Nephron (organoid): ENCODE data around the gene FREY1.

ENCODE experiments used
- H3K27ac Mint-ChIP-seq, 3 experiments: 2 replicates each; pipeline ENCODE4 v1.8.0; 2020; ENCODE audit warnings: mixed read lengths in 3 of 3, mild to moderate bottlenecking in 2 of 3, moderate library complexity in 1 of 3
- H3K27me3 Mint-ChIP-seq: 2 replicates; pipeline ENCODE4 v1.8.0; 2021; ENCODE audit warnings: low read depth, mild to moderate bottlenecking, moderate library complexity, mixed read lengths
- H3K36me3 Mint-ChIP-seq: 2 replicates; pipeline ENCODE4 v1.8.0; 2020; ENCODE audit warnings: low read depth, mixed read lengths
- H3K4me1 Mint-ChIP-seq: 2 replicates; pipeline ENCODE4 v1.8.0; 2020; ENCODE audit warnings: mixed read lengths
- H3K4me3 Mint-ChIP-seq, 3 experiments: 2 replicates each; pipeline ENCODE4 v1.8.0; 2020; ENCODE audit warnings: mild to moderate bottlenecking in 3 of 3, mixed read lengths in 3 of 3, moderate library complexity in 2 of 3
- H3K9me3 Mint-ChIP-seq: 2 replicates; pipeline ENCODE4 v1.8.0; 2020; ENCODE audit warnings: mixed read lengths
- CTCF ChIP-seq, 3 experiments: fragments of 200-600 bp; sonication (generic); IDR thresholded peaks; one replicate each; pipeline ENCODE4 v1.5.0; 2021; ENCODE audit warnings: antibody characterized with exemption in 3 of 3; ENCODE audit not compliant: unreplicated experiment in 3 of 3

Gene FREY1

DNA sequence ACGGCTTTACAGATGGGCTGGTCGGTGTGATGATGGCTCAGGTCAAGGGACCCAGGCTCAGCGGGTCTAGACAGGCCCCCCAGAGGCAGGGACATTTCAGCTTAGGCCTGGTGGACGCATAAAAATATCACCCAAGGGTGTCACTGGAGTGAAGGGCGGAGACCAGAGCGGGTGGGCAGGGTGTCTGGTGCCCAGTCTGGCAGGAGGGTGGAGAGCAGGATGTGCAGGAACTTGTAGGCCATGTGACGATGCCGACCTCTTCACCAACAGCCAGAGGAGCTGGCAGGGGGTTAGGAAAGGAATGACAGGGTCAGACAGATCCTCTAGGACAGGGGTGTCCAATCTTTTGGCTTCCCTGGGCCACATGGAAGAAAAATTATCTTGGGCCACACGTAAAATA, 17.1 kb downstream of the FREY1 start:
- Mint-ChIP-seq H3K9me3 (no peaks in the 10 kb centered on the region), H3K27me3 (peaks cover 32% of the 10 kb centered on the region), H3K4me3 (no peak overlapping the region), H3K27ac (no peak overlapping the region), H3K4me1 (peaks cover 13% of the 10 kb centered on the region), H3K36me3 (no peaks in the 10 kb centered on the region)
- no peak for TF ChIP-seq CTCF (IDR thresholded peaks at IDR 0.05; ENCODE audit: unreplicated experiment in 3 of 3)

DNA sequence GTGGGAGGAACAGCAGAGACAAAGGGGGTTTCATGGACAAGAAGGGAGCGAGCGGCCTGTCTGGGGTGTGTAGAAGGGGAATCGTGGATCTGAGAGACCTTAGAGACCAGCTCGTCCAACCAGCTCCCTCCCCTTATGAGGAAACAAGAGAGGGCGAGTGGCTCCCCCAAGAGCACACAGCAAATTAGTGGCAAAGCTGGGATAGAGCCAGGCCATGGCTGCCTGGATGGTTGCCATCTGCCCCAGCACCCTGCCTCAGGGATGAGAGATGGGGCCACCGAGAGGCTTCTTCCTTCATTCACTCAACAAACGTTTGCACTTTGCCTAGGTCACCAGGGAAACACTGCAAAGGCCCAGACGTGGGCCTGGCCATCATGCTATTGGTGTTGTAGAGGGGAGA, 17.5 kb downstream of the FREY1 start:
- H3K4me1 Mint-ChIP-seq = peaks cover 9% of the 10 kb centered on the region
- H3K27ac Mint-ChIP-seq = no peak overlapping the region
- peaks cover 36% of the 10 kb centered on the region for H3K27me3 Mint-ChIP-seq
- no peak overlapping the region for H3K4me3 Mint-ChIP-seq
- no peak for TF ChIP-seq CTCF (IDR thresholded peaks at IDR 0.05; ENCODE audit: unreplicated experiment in 3 of 3)
- no peaks in the 10 kb centered on the region for H3K36me3 Mint-ChIP-seq
- no peaks in the 10 kb centered on the region for H3K9me3 Mint-ChIP-seq

DNA sequence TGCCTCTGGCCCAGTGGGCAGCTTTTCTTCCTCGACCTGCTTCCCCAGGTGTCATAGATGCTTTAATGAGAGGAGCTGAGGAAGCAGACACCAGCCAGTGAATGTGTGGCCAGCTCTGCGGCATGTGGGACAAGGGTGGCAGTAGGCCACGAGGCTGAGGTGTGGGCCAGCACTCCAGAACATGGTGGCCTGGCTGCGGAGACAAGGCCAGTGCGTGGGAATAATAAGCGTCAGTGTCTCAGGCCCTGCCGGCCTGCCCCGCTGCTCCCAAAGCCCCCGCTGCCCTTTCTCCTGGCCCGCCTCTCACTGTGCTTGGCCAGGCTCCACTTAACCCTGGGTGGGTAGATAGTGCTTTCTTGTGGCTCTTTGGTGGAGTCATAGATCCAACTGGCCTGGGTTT, 19.5 kb downstream of the FREY1 start:
- Mint-ChIP-seq H3K9me3 (no peaks in the 10 kb centered on the region), H3K4me3 (peak overlapping the region in 2 of 3 experiments; percentile 26 to 32), H3K27ac (no peak overlapping the region), H3K27me3 (peaks cover 43% of the 10 kb centered on the region), H3K4me1 (peaks cover 4% of the 10 kb centered on the region), H3K36me3 (no peaks in the 10 kb centered on the region)
- TF ChIP-seq CTCF (IDR thresholded peaks at IDR 0.05; ENCODE audit: unreplicated experiment in 3 of 3) = no peak

DNA sequence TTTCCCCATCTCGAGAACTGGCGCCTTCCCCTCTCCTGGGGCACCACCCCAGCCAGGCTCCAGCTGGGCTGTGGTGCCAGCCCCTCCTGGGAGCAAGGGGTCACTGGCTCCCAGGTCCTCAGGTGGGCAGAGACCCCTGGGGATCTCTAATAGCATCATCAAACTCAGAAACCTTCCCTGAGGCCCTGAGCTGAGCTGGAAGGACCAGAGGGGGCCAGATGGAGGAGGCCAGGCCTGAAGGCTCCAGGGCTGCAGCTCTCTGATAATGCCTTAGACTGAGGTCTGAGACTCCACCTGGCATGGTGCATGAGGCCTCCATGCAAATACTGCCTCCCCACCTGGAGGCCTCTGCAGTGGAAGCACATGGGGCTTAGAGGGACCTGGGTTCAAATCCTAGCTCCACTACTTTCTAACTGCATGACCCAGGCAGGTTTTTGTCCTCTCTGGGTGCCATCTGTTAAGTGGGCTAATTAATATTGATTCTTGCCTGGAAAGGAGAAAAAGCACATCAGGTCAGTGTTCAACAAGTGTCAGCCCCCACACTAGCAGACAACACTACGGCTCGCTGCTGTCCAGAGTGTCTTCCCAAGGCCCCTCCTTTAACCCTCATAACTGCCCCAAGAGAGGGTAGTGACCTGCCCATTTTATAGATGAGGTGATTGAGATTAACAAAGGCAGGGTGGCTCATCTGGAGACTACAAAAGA, 20.1 kb downstream of the FREY1 start:
- Mint-ChIP-seq H3K4me3 (peak overlapping the region; percentile 21 to 61 (median 55)), H3K4me1 (peaks cover 4% of the 10 kb centered on the region), H3K27me3 (peaks cover 38% of the 10 kb centered on the region), H3K27ac (no peak overlapping the region), H3K9me3 (no peaks in the 10 kb centered on the region), H3K36me3 (peaks cover 5% of the 10 kb centered on the region)
- TF ChIP-seq CTCF (IDR thresholded peaks at IDR 0.05; ENCODE audit: unreplicated experiment in 3 of 3) = no peak

DNA sequence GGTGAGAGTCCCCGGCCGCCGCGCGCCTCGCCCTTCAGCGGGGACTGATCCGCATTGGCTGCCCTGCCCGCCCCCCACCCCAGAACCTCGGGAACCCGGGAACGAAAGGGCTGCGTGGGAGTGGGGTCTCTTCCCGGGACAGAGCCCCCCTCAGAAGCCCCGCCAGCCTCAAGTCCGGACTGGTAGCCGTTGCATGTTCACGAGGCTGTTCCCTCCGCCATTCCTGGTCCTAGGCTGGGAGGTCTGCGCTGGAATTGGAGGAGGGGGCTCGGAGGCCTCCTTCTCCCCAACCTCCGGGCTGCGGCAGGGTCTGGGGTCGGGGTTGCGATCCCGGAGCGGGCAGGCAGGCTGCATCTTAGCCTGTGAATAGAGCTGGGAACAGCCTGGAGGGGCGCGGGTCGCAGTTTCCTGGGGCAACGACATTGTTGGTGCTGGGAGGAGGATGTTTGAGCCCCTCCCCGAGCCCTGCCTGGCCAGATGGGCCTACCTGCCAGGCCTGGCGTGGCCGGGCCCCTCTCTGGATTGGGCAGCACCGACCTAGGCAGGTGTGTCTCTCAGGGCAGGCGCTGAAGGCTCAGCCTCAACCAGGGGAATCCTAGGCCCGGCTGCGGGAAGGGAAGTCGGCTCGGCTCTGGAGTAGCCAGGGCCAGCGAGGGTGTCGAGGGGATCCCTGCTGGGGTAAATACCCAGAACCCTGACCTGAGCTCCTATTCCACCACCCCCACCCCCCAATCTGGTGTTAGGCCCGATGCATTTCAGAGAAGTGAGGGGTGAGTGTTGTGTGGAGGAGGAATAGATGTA, 20.9 kb downstream of the FREY1 start:
- TF ChIP-seq CTCF (IDR thresholded peaks at IDR 0.05; ENCODE audit: unreplicated experiment in 3 of 3) = no peak
- H3K4me1 Mint-ChIP-seq = peaks cover 4% of the 10 kb centered on the region
- H3K27me3 Mint-ChIP-seq = peaks cover 38% of the 10 kb centered on the region
- no peaks in the 10 kb centered on the region for H3K9me3 Mint-ChIP-seq
- H3K27ac Mint-ChIP-seq = no peak overlapping the region
- peak overlapping the region; percentile 46 to 63 (median 61) for H3K4me3 Mint-ChIP-seq
- H3K36me3 Mint-ChIP-seq = peaks cover 5% of the 10 kb centered on the region
